DOHH2 (cell line): ENCODE measurements around the gene NGEF.

Experiments used
- H3F3A ChIP-seq: fragments of 200-600 bp; sonication (generic), shearing (Covaris generic); 2 replicates; pipeline ENCODE4 v1.6.0; 2016; ENCODE audit warnings: antibody characterized with exemption, mild to moderate bottlenecking; ENCODE audit not compliant: control insufficient read depth, insufficient read depth
- H3K27ac ChIP-seq: fragments of 200-600 bp; sonication (generic); 2 replicates; pipeline ENCODE4 v1.5.1; 2014; ENCODE audit warnings: low read depth, mild to moderate bottlenecking, low read length, moderate library complexity
- H3K27me3 ChIP-seq: fragments of 200-600 bp; sonication (generic); 2 replicates; pipeline ENCODE4 v1.6.1; 2014; ENCODE audit warnings: mild to moderate bottlenecking, low read length, mixed read lengths; ENCODE audit not compliant: control insufficient read depth
- H3K36me3 ChIP-seq: fragments of 200-600 bp; sonication (generic); 2 replicates; pipeline ENCODE4 v1.6.1; 2014; ENCODE audit warnings: mild to moderate bottlenecking, low read length, moderate library complexity, mixed read lengths; ENCODE audit not compliant: control insufficient read depth
- H3K4me1 ChIP-seq: fragments of 200-600 bp; sonication (generic); 2 replicates; pipeline ENCODE4 v1.6.1; 2014; ENCODE audit warnings: mild to moderate bottlenecking, low read length, mixed read lengths; ENCODE audit not compliant: control insufficient read depth
- H3K4me2 ChIP-seq: fragments of 200-600 bp; sonication (generic); 2 replicates; pipeline ENCODE4 v1.6.0; 2014; ENCODE audit warnings: mild to moderate bottlenecking, low read length, moderate library complexity
- H3K4me3 ChIP-seq: fragments of 200-600 bp; sonication (generic); 2 replicates; pipeline ENCODE4 v1.5.1; 2014; ENCODE audit warnings: mild to moderate bottlenecking, low read length, mixed read lengths
- H3K79me2 ChIP-seq: fragments of 200-600 bp; sonication (generic); 2 replicates; pipeline ENCODE4 v1.6.1; 2014; ENCODE audit warnings: mild to moderate bottlenecking, low read length, mixed read lengths; ENCODE audit not compliant: control insufficient read depth
- H3K9me2 ChIP-seq: fragments of 200-600 bp; sonication (generic); replicated peaks from 2 replicates; pipeline ENCODE4 v1.6.1; 2014; ENCODE audit warnings: mild to moderate bottlenecking, low read length, mixed read lengths; ENCODE audit not compliant: control insufficient read depth
- H3K9me3 ChIP-seq: fragments of 200-600 bp; sonication (generic); 2 replicates; pipeline ENCODE4 v1.6.1; 2014; ENCODE audit warnings: antibody characterized with exemption, low read length, mixed read lengths; ENCODE audit not compliant: control insufficient read depth, insufficient read depth
- H4K20me1 ChIP-seq: fragments of 200-600 bp; sonication (generic); 2 replicates; pipeline ENCODE4 v1.6.0; 2014; ENCODE audit warnings: low read depth, mild to moderate bottlenecking, antibody characterized with exemption, low read length, moderate library complexity; ENCODE audit not compliant: control insufficient read depth, insufficient read depth
- CTCF ChIP-seq: fragments of 200-600 bp; sonication (generic); IDR thresholded peaks from one replicate; pipeline ENCODE4 v1.5.1; 2014; ENCODE audit warnings: antibody characterized with exemption, mild to moderate bottlenecking, low read depth, low read length; ENCODE audit not compliant: poor library complexity, severe bottlenecking
- EZH2phosphoT487 ChIP-seq: fragments of 200-600 bp; sonication (generic); IDR thresholded peaks from 2 replicates; pipeline ENCODE4 v1.6.1; 2017; ENCODE audit warnings: borderline replicate concordance, mild to moderate bottlenecking, antibody characterized with exemption, low read length, moderate library complexity, mixed read lengths

Gene NGEF

DNA sequence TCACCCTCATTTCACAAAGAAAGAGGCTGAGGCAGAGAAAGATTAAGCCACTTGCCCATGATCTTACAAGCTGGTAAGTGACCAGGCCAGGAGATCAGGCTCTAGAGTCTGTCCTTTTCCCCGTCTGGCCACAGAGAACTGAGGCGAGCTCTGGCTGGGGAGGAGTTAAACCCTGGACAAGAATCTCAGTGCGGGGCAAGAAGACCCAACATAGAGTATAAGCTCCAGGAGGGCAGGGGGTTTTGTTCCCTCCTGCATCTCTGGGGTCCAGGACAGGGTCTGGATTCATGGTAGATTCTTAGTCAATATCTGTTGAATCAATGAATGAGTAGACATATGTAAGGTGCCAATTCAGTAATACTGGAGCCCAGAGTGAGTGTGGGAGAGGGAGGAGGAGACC, 34.1 kb upstream of the NGEF start:
- H3K9me2 ChIP-seq = no peaks in the 10 kb centered on the region
- no peaks in the 10 kb centered on the region for H3K36me3 ChIP-seq
- H3K4me1 ChIP-seq = no peaks in the 10 kb centered on the region
- H3K79me2 ChIP-seq = no peaks in the 10 kb centered on the region
- no peaks in the 10 kb centered on the region for H3F3A ChIP-seq
- no peak overlapping the region for H3K27ac ChIP-seq
- peaks cover 7% of the 10 kb centered on the region; the same call in 1 of the 2 replicates for H3K27me3 ChIP-seq
- TF ChIP-seq CTCF (no peak), EZH2phosphoT487 (no peak)
- no peak overlapping the region for H3K4me2 ChIP-seq
- no peaks in the 10 kb centered on the region for H3K9me3 ChIP-seq
- H4K20me1 ChIP-seq = no peaks in the 10 kb centered on the region
- no peak overlapping the region for H3K4me3 ChIP-seq

- H3K36me3 ChIP-seq = no peaks in the 10 kb centered on the region
- no peak overlapping the region for H3K4me3 ChIP-seq
- no peaks in the 10 kb centered on the region for H3K9me3 ChIP-seq
- peaks cover 7% of the 10 kb centered on the region; the same call in 1 of the 2 replicates for H3K27me3 ChIP-seq
- H3K27ac ChIP-seq = no peak overlapping the region
- H4K20me1 ChIP-seq = no peaks in the 10 kb centered on the region
- H3K4me1 ChIP-seq = no peaks in the 10 kb centered on the region
- H3F3A ChIP-seq = no peaks in the 10 kb centered on the region
- no peaks in the 10 kb centered on the region for H3K9me2 ChIP-seq
- H3K4me2 ChIP-seq = no peak overlapping the region
- H3K79me2 ChIP-seq = no peaks in the 10 kb centered on the region
- TF ChIP-seq EZH2phosphoT487 (no peak), CTCF (no peak)
Measured at GRCh38 chr2:233044974-233045605, 32.0 kb upstream of the NGEF start.

DNA sequence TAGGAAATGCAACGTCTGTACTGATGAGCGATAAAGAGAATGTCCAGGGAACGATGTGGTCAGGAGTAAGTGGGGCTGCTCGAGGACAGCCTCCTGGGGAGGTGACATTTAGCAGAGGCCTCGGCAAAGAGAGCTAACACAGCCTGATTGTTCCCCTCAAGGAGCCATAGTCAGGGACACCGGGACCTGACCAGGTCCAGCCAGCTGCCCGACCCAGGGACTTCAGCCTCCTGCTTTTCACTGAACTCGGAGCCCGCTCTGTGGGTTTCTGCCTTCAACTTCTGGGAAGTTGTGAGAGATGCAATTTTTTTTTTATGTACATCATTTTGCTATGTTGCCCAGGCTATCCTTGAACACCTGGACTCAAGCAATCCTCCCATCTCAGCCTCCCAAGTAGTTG, 29.5 kb upstream of the NGEF start:
- Histone ChIP-seq H3K27ac (no peak overlapping the region), H3K9me2 (no peaks in the 10 kb centered on the region), H3F3A (no peaks in the 10 kb centered on the region), H3K4me2 (no peak overlapping the region), H4K20me1 (no peaks in the 10 kb centered on the region), H3K9me3 (no peaks in the 10 kb centered on the region), H3K36me3 (no peaks in the 10 kb centered on the region), H3K4me3 (no peak overlapping the region), H3K27me3 (peaks cover 3% of the 10 kb centered on the region; the same call in 1 of the 2 replicates), H3K4me1 (no peaks in the 10 kb centered on the region), H3K79me2 (no peaks in the 10 kb centered on the region)
- no peak for TF ChIP-seq EZH2phosphoT487
- no peak for TF ChIP-seq CTCF
